Stimulated activated CD8-positive, alpha-beta memory T cell treated with anti-CD3 and anti-CD28 coated beads, Interleukin-7, amount 100 ng/mL, for 1 hour (primary cell): ENCODE results near the gene C10orf53.

Experiments used
- DNase-seq, 2 donors: peaks; one replicate each; pipeline ENCODE4 v3.0.0-alpha.2; 2020; ENCODE audit warnings: low read depth in 2 of 2

C10orf53 gene, protein sequence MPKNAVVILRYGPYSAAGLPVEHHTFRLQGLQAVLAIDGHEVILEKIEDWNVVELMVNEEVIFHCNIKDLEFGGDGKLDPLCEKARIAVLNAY

DNA sequence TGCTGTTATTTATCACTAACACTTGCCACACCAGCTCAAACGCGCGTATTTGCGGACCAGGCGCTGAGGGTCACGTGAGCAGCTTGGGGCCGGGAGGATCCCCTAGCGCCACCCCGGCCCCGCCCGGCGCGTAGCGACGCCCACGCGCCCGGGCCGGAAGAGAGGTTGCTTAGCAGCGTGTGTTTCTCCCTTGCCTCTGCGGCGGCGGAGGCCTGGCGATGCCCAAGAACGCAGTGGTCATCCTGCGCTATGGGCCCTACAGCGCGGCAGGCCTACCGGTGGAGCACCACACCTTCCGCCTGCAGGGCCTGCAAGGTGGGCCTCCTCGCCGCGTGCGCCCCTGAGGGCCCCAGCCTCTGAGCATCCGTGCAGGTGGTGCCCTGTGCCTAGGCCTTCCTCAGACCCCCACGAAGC lies at the start of gene C10orf53:
Gene C10orf53, plus strand, starts transcription at position 172 of the 414 bp plus-strand sequence. Its CDS starts 47 bp downstream, at position 219.
- no peak for DNase-seq

DNA sequence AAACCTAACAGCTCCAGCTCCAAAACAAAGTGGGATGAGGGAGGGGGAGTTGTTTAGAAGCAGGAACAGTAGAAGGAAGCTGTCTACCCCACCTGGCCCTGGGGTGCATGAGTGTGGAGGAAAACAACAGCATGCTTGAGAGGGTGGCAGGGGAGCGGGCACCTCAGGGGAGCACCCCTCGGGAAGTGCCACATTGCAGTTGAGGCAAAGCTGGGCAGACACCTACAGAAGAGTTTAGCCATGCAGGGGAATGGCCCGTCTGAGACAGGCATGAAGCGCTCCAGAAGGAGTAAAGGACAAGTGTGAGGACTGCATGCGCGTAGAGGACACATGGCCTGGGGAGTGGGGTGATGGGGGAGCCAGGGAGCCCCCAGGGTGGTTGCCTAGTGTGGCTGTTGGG lies 47.5 kb upstream of the C10orf53 start:
- no peak for DNase-seq

DNA sequence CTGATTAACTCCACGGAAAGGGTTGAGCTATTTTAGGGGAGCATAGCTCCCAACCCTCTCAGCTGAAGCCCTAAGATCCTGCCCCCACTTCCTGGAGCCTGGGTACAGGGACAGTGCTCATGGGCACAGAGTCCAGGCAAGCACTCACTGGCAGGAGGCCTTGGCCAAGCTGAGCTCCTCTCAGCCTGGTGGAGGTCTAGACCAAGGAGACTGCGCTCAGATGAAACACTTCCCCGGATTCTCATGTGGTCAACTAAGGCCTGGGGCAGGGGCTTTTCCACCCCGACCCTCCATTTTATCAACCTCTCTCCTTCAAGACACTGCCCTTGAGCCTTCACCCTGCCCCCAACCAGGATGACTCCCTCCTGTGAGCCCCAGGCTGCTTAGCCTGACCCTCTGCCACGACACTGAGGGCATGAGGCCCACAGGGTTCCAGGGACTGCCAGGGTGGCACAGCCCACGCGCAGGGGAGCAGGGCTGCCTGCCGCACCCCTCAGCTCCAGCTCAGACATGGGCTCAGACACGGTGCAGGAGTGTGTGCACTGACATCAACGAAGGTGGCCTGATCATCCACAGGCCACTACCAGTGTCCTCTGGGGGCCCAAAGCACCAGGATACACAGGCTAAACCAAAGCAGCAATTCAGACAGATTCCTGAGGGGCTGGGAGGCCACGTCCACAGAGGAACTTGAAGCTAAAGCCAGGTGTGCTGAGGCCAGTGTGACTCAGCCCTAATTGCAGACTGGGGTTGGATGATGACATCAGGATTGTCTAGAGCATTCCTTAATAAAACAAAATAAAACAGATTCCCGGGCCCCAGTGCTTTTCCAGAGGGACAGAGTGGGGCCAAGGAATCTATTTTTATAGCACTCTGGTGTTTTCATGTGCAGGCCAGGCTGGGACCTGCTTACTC lies 46.8 kb upstream of the C10orf53 start:
- DNase-seq = no peak

DNA sequence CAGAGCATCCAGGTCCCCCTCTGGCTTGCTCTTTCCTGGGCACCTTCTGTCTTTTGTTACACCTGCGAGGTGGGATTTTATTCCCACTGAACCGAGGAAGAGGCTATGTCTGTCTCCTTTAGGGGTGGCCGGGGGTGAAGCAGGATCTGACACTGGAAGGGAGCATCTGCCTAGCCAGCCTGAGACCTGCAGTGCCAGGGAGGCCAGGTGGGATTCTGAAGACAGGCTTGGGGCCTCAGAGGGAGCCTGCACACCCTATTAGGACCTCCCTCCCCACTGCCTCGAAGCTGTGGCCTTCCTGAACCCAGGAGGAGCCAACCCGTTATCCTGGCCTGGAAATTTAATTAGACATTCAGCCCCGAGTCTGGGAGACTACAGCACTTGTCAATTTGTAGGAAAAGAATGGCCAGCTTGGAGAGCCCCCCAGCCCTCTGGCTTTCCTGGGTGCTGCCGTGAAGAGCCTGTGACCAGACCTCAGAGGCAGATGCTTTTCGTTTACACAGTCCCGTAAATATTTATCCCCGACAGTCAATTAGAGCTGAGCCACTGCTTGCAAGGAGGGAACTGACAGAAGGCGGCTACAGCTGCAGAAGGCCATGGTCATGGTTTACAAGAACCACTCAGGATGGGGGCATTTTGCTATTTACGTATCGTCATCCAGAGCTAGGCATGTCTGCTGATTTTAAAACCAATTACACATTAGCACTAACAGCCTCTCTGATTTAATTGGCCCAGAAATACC lies 46.0 kb upstream of the C10orf53 start:
- DNase-seq = no peak

DNA sequence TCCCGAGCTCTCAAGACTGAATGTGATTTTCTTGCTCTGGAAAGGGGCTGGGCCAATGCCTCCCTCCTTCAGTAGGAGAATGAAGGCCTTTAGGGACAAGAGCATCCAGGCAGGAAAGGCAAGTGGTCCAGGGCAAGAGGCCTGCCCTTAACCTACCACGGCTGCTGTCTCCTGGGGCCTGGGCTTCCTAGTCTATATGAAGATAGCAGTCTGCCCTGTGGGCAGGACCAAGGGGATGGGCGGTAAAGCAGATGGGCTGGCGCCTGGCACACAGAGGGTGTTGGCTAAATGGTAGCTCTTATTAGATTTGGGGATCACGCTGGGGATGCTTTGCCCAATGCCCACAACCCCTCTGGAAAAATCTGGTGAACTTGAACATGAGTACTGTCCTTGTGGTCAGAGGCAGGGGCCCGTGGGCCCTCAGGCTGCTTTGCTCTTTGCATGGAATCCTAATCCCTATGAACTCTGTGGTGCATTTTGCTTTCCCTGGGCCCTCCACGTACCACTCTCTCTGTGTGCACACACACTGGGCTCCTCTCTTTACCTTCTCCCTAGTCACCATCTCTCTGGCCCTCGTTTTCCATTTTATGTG lies 45.3 kb upstream of the C10orf53 start:
- no peak for DNase-seq

- no peak for DNase-seq
These were observed 37.1 kb upstream of the C10orf53 start for GRCh38 chr10:49642311-49642710.

GRCh38 chr10:49643241-49644034 lies 36.0 kb upstream of the C10orf53 start:
- DNase-seq = no peak

- no peak for DNase-seq
These were observed 35.3 kb upstream of the C10orf53 start for GRCh38 chr10:49644035-49644646.

DNA sequence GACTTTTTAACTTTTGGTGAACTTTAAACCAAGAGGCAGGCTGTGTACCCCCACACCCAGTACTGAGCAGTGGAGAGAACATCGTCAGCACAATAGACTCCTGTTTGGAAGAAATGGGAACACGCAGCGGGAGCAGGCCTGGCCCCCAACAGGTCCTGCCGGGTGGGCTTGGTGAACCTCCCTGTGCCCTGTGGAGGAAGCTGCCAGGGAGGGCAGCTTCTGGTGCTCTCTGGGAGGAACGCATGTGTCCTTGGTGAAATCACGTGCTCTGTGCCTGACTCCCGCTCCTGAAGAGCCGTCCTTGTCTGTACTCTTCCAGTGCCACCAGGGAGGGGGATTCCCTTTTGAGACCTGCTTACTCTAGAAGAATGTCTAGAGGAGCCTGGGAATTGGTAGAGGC lies 34.0 kb upstream of the C10orf53 start:
- DNase-seq = no peak

GRCh38 chr10:49645871-49646870 lies 33.3 kb upstream of the C10orf53 start:
- DNase-seq = no peak

DNA sequence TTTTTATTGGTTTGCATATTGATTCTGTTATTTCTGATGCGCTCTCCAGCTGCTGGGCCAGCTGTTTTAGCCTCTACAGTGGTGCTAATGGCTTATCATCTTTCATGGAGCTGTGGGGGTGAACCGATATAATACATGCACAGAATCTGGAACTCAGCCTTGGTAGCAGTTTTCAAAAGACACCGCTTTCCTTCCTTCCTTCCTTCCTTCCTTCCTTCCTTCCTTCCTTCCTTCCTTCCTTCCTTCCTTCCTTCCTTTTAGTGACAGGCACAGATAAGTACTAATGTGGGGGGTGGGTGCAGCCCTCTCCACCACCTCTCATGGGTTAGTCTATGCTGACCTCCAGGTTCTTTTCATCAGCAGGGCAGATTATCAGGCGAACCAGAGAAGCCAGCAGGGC lies 31.9 kb upstream of the C10orf53 start:
- no peak for DNase-seq

- no peak for DNase-seq
These were observed 31.3 kb upstream of the C10orf53 start for GRCh38 chr10:49647985-49648795.

- no peak for DNase-seq
These were observed 30.2 kb upstream of the C10orf53 start for GRCh38 chr10:49649294-49649693.

DNA sequence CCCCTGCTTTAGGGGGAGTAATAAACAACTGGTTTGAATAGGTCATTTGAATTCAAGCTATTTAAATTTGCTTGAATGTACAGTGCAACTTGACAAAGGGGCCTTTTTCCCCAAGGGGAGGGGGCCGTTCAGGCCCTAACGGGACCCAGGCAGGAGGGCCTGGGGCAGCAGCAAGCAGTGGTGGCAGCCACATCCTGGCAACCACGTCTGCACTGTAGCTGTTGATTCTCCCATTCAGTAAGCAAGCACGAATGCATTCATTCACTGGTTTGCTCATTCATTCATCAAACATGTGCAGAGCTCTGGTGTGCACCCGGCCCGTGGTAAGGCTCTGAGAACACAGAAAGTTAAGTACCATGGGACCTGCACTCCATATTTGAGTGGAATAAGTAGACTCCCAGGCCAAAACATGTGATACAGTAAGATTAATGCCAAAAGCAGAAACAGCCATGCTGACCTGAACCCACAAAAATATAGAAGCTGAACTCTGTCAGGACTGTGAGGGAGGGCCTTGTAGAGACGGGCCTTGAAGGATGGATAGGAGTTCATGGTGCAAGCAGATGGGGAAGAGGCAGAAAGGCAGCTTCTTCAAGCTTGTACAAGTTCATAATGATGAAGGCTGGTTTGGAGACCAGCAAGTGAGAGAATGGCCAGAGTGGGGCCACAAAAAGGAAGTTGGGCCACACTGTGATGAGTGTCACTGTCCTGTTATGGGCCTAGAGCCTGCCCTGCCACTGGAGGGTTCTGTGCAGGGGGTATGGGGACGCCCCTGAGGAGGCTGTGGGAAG lies 29.3 kb upstream of the C10orf53 start:
- DNase-seq = no peak

- DNase-seq = no peak
These were observed 28.8 kb upstream of the C10orf53 start for GRCh38 chr10:49650724-49651034.

GRCh38 chr10:49651039-49651835 lies 28.2 kb upstream of the C10orf53 start:
- DNase-seq = no peak

GRCh38 chr10:49651917-49652316 lies 27.5 kb upstream of the C10orf53 start:
- no peak for DNase-seq
